Esophagus muscularis mucosa (tissue), 3 donors: Measurements from ENCODE around the gene HPD.

ENCODE experiments used
- CTCF ChIP-seq, 3 experiments: fragments of 200-600 bp in 2 of 3; fragments of 450-650 bp in 1 of 3; sonication (generic) in 2 of 3; IDR thresholded peaks; one replicate each; pipeline ENCODE4 v1.5.1; 2017 to 2019; ENCODE audit warnings: antibody characterized with exemption in 3 of 3, mild to moderate bottlenecking in 2 of 3, moderate library complexity in 1 of 3
- POLR2AphosphoS5 ChIP-seq, 2 donors: sonication (generic); formaldehyde crosslinking; IDR thresholded peaks; one replicate each; pipeline ENCODE4 v1.6.1; 2017; ENCODE audit warnings: antibody characterized with exemption in 2 of 2

- TF ChIP-seq CTCF (IDR thresholded peaks at IDR 0.05) (no peak), POLR2AphosphoS5 (IDR thresholded peaks at IDR 0.05) (no peak)
Observed at GRCh38 chr12:121831571-121832245, 27.0 kb downstream of the HPD start.
